Endothelial cell (in vitro differentiated cells): ENCODE measurements around the gene GRIK3. TPM values are rescaled to one million over a fixed set of nuclear protein-coding genes. Genes with fewer than 3 reads are reported as not detected.

Experiments used
- DNase-seq: peaks from one replicate; pipeline ENCODE4 v3.0.0; 2021; ENCODE audit warnings: low spot score
- H3K27ac Mint-ChIP-seq: one replicate; pipeline ENCODE4 v1.8.0; 2021; ENCODE audit warnings: mixed read lengths, inconsistent platforms; ENCODE audit not compliant: unreplicated experiment
- H3K27me3 Mint-ChIP-seq: one replicate; pipeline ENCODE4 v1.8.0; 2021; ENCODE audit warnings: mild to moderate bottlenecking, moderate library complexity, mixed read lengths, inconsistent platforms; ENCODE audit not compliant: unreplicated experiment
- H3K36me3 Mint-ChIP-seq: one replicate; pipeline ENCODE4 v1.8.0; 2021; ENCODE audit warnings: mild to moderate bottlenecking, low read depth, mixed read lengths, inconsistent platforms; ENCODE audit not compliant: unreplicated experiment
- H3K4me1 Mint-ChIP-seq: one replicate; pipeline ENCODE4 v1.8.0; 2021; ENCODE audit warnings: mild to moderate bottlenecking, mixed read lengths, inconsistent platforms; ENCODE audit not compliant: unreplicated experiment
- H3K4me3 Mint-ChIP-seq: one replicate; pipeline ENCODE4 v1.8.0; 2021; ENCODE audit warnings: mild to moderate bottlenecking, mixed read lengths, inconsistent platforms; ENCODE audit not compliant: unreplicated experiment
- H3K9me3 Mint-ChIP-seq: one replicate; pipeline ENCODE4 v1.8.0; 2021; ENCODE audit warnings: mixed read lengths, inconsistent platforms; ENCODE audit not compliant: unreplicated experiment
- CTCF ChIP-seq: fragments of 200-600 bp; sonication (generic); IDR thresholded peaks from one replicate; pipeline ENCODE4 v1.5.0; 2021; ENCODE audit warnings: antibody characterized with exemption; ENCODE audit not compliant: unreplicated experiment
- total RNA-seq: library from RNA; stranded (reverse); fragmentation: NEBNext Ultra II Directional; extraction: Animal tissue kit (Norgen Biotek cat#: 25700); gene quantifications from one replicate; pipeline ENCODE4 v1.2.1, GENCODE V29; 2021; ENCODE audit not compliant: unreplicated experiment

Gene GRIK3
- total RNA-seq, 1 donor from 2014 or later: 0.05 TPM

- H3K36me3 Mint-ChIP-seq: no peaks in the 10 kb centered on the region
- H3K4me3 Mint-ChIP-seq: no peak overlapping the region
- H3K4me1 Mint-ChIP-seq: no peaks in the 10 kb centered on the region
- no peak overlapping the region for H3K27ac Mint-ChIP-seq
- no peaks in the 10 kb centered on the region for H3K9me3 Mint-ChIP-seq
- H3K27me3 Mint-ChIP-seq: no peaks in the 10 kb centered on the region
- DNase-seq: no peak
- TF ChIP-seq CTCF: no peak
These were observed 170.8 kb downstream of the GRIK3 start for GRCh38 chr1:36863500-36863899.

- no peaks in the 10 kb centered on the region for H3K36me3 Mint-ChIP-seq
- no peak overlapping the region for H3K4me3 Mint-ChIP-seq
- TF ChIP-seq CTCF: no peak
- no peaks in the 10 kb centered on the region for H3K9me3 Mint-ChIP-seq
- no peaks in the 10 kb centered on the region for H3K27me3 Mint-ChIP-seq
- H3K27ac Mint-ChIP-seq: no peak overlapping the region
- DNase-seq: no peak
- no peaks in the 10 kb centered on the region for H3K4me1 Mint-ChIP-seq
These were observed 171.3 kb downstream of the GRIK3 start for GRCh38 chr1:36863061-36863460.

GRCh38 chr1:36861375-36861774 lies 172.9 kb downstream of the GRIK3 start:
- DNase-seq: no peak
- Mint-ChIP-seq H3K27me3 (no peaks in the 10 kb centered on the region), H3K9me3 (no peaks in the 10 kb centered on the region), H3K27ac (no peak overlapping the region), H3K4me1 (no peaks in the 10 kb centered on the region), H3K4me3 (no peak overlapping the region), H3K36me3 (no peaks in the 10 kb centered on the region)
- no peak for TF ChIP-seq CTCF

DNA sequence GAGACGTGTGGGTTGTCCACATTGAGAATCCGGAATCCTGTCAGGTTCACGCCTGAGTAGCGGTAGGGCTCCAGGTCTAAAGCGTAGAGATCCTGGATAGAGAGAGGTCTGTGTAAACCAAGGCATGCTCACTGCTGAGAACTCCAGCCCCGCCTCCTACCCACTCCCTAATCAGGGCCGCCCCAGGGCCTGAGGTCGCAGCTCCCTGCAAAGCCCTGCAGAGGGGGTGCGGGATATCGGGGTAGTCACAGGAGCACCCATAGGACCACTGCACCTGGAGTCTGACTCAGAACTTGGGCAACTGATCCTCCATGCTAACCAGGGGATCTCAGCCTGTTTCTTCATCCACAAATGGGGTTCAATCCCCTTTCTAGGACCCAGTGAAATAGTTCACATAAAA lies 174.4 kb downstream of the GRIK3 start:
- no peaks in the 10 kb centered on the region for H3K27me3 Mint-ChIP-seq
- H3K9me3 Mint-ChIP-seq: no peaks in the 10 kb centered on the region
- no peaks in the 10 kb centered on the region for H3K4me1 Mint-ChIP-seq
- no peaks in the 10 kb centered on the region for H3K36me3 Mint-ChIP-seq
- TF ChIP-seq CTCF: no peak
- no peak overlapping the region for H3K4me3 Mint-ChIP-seq
- DNase-seq: no peak
- H3K27ac Mint-ChIP-seq: no peak overlapping the region

DNA sequence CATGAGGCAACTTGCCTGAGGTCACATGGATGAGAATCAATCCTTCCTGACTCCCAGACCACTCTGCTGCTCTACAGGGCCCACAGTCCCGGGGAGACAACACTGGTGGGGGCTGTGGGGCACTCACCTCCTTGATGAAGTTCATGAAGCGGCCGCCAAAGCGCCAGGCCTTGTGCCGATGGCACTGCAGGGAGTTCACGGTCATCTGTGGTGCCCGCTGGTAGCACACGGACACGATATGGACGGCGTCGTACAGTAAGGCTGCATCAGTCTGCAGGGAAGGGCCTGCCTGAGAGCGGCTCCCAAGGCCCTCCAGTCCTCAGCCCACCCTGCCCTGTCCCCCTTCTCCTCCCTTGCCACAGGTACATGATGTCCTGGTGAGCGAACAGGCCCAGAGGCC lies 175.3 kb downstream of the GRIK3 start:
- no peak for TF ChIP-seq CTCF
- Mint-ChIP-seq H3K27ac (no peak overlapping the region), H3K36me3 (no peaks in the 10 kb centered on the region), H3K27me3 (no peaks in the 10 kb centered on the region), H3K9me3 (no peaks in the 10 kb centered on the region), H3K4me1 (no peaks in the 10 kb centered on the region), H3K4me3 (no peak overlapping the region)
- DNase-seq: no peak
